ENCODE results near the gene GHR. TPM values are rescaled to one million over a fixed set of nuclear protein-coding genes. Genes with fewer than 3 reads are reported as not detected.

The GHR gene
- total and polyA plus RNA-seq, 2 donors (not counting 3 experiments of a cell fraction or from before 2014, with no cell fraction given), result 0.27 to 0.28 TPM

DNA sequence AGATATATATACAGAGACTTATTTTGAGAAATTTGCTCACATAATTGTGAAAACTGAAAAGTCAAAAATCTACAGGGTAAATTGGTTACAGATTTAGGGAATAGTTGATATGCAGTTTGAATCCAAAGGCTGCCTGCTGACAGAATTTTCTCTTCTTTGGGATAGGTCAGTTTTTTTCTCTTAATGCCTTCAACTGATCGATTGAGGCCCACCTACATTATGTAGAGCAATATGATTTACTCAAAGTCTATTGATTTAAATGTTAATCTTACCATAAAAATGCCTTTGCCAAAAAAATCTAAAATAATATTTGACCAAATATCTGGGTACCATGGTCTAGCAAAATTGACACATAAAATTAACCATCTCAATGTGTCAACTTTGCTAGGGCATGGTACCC, 3.9 kb upstream of the GHR start:
- ChIA-PET CTCF (interaction anchor here (5.2 kb wide), 1 partner anchor 164 kb away, joined by 75 read pairs; no protein-coding TSS in a partner anchor), POLR2A (no interaction called here)
- intact Hi-C loops (cut with micrococcal nuclease) (no loop called here), dilution Hi-C loops (cut with MboI; ENCODE audit: extremely low pct_ligation_motif_present, low sequenced_read_pairs) (no loop called here)
- no peak overlapping the region for H2AFZ ChIP-seq (ENCODE audit: low read depth, low read length)
- no peaks in the 10 kb centered on the region for H4K20me1 ChIP-seq (replicated peaks; ENCODE audit: control insufficient read depth, extremely low read depth, insufficient read depth, low read length)
- H3K9me3 ChIP-seq (replicated peaks; ENCODE audit: control insufficient read depth, insufficient read depth, low read length), result no peaks in the 10 kb centered on the region
- BruUV-seq (replicated peaks), result no TSS peak
- peaks cover 0 to 2% of the 10 kb centered on the region in 2 experiments for H3K27me3 ChIP-seq (ENCODE audit: control insufficient read depth in 2 of 2, insufficient read depth in 2 of 2, low read length in 2 of 2)
- peaks cover 4% of the 10 kb centered on the region for H3K4me1 ChIP-seq (ENCODE audit: control insufficient read depth, extremely low read depth, insufficient read depth, low read length)
- H3K27ac ChIP-seq (ENCODE audit: insufficient read depth, low read depth, low read length), result no peak overlapping the region
- H3K36me3 ChIP-seq (ENCODE audit: control insufficient read depth in 2 of 2, extremely low read depth in 1 of 2, insufficient read depth in 2 of 2, low read length in 2 of 2), result no peaks in the 10 kb centered on the region
- TF ChIP-seq EZH2 (IDR thresholded peaks at IDR 0.05; ENCODE audit: borderline replicate concordance, low read depth, low read length, severe bottlenecking) (no peak), POLR2A (IDR thresholded peaks at IDR 0.05; ENCODE audit: low read depth, low read length) (no peak), JUN (IDR thresholded peaks at IDR 0.05; ENCODE audit: borderline replicate concordance, insufficient read depth, insufficient read length, low read depth) (no peak)
- H3K9ac ChIP-seq (replicated peaks; ENCODE audit: extremely low read depth, insufficient read depth, low read length), result no peak overlapping the region
- H3K9me1 ChIP-seq (replicated peaks; ENCODE audit: control insufficient read depth, extremely low read depth, insufficient read depth, low read length), result no peaks in the 10 kb centered on the region
- H3K4me3 ChIP-seq (replicated peaks in 1 of 3; ENCODE audit: insufficient read depth in 1 of 3, low read depth in 1 of 3, low read length in 3 of 3), result no peak overlapping the region
- FAIRE-seq (no peak), DNase-seq (ENCODE audit: low read depth, low spot score) (no peak)
- no peak overlapping the region for H3K4me2 ChIP-seq (ENCODE audit: insufficient read depth, low read length)
- H3K79me2 ChIP-seq (ENCODE audit: control insufficient read depth, insufficient read depth, low read length), result no peaks in the 10 kb centered on the region

DNA sequence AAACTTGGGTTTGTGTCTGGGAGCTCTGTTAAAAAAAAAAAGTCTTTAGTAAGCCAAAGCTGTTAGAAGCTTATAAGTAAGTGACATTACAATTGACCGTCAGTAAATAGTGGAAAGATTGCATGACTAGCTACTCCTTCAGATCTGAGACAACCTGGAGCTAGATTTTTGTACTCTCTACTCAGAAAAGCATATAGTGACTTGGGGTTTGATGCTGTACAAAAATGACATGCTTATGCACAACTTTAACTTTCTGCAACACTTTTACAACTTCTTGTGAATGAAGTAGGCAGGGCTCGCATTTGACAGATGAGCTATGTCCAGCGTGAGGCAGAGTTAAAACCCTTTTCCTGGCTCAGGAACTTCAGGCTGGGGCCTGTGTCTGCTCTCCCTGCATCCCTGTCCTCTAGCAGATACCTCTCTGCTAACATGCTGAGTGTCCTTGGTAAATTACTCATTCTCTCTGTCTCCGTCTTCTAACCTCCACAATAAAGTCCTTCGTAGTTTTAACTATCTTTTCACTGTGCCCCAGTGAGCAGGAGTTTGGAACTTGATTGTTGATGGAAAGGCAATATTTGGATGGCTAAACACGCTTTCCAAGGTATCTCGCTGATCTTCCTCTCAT, 471 bp upstream of the GHR start:
- intact Hi-C loops (cut with micrococcal nuclease) (loop anchor here (1.0 kb wide), 4 partner anchors 161 to 467 kb away; no protein-coding TSS in a partner anchor), dilution Hi-C loops (cut with MboI; ENCODE audit: extremely low pct_ligation_motif_present, low sequenced_read_pairs) (no loop called here)
- Histone ChIP-seq H3K9me3 (replicated peaks; ENCODE audit: control insufficient read depth, insufficient read depth, low read length) (no peaks in the 10 kb centered on the region), H4K20me1 (replicated peaks; ENCODE audit: control insufficient read depth, extremely low read depth, insufficient read depth, low read length) (no peaks in the 10 kb centered on the region), H3K9me1 (replicated peaks; ENCODE audit: control insufficient read depth, extremely low read depth, insufficient read depth, low read length) (no peaks in the 10 kb centered on the region), H3K36me3 (ENCODE audit: control insufficient read depth in 2 of 2, extremely low read depth in 1 of 2, insufficient read depth in 2 of 2, low read length in 2 of 2) (no peaks in the 10 kb centered on the region), H3K27me3 (ENCODE audit: control insufficient read depth in 2 of 2, insufficient read depth in 2 of 2, low read length in 2 of 2) (peaks cover 12% of the 10 kb centered on the region in 2 experiments), H3K9ac (replicated peaks; ENCODE audit: extremely low read depth, insufficient read depth, low read length) (no peak overlapping the region), H2AFZ (ENCODE audit: low read depth, low read length) (peak overlapping the region; percentile 95), H3K27ac (ENCODE audit: insufficient read depth, low read depth, low read length) (no peak overlapping the region), H3K4me3 (replicated peaks in 1 of 3; ENCODE audit: insufficient read depth in 1 of 3, low read depth in 1 of 3, low read length in 3 of 3) (peak overlapping the region in 1 of 3 experiments; percentile 14), H3K79me2 (ENCODE audit: control insufficient read depth, insufficient read depth, low read length) (no peaks in the 10 kb centered on the region), H3K4me1 (ENCODE audit: control insufficient read depth, extremely low read depth, insufficient read depth, low read length) (peaks cover 4% of the 10 kb centered on the region), H3K4me2 (ENCODE audit: insufficient read depth, low read length) (peak overlapping the region; percentile 82)
- FAIRE-seq, result no peak
- CTCF ChIA-PET, result interaction anchor here (0.6 to 5.2 kb wide), 27 partner anchors 8 to 967 kb away, joined by 3 to 75 read pairs (median 4); partner anchors contain the start of genes FBXO4 and RIMOC1
- TF ChIP-seq MYC (IDR thresholded peaks at IDR 0.05; ENCODE audit: low read depth, low read length) (no peak), POLR2AphosphoS5 (IDR thresholded peaks at IDR 0.05; ENCODE audit: insufficient read depth, low read depth, low read length) (no peak), JUN (IDR thresholded peaks at IDR 0.05; ENCODE audit: borderline replicate concordance, insufficient read depth, insufficient read length, low read depth) (no peak), EZH2 (IDR thresholded peaks at IDR 0.05; ENCODE audit: borderline replicate concordance, low read depth, low read length, severe bottlenecking) (no peak), GATA2 (IDR thresholded peaks at IDR 0.05; ENCODE audit: insufficient read depth, insufficient read length, low read depth, low read length) (no peak), POLR2A (IDR thresholded peaks at IDR 0.05; ENCODE audit: low read depth, low read length) (no peak), FOS (IDR thresholded peaks at IDR 0.05; ENCODE audit: borderline replicate concordance, insufficient read depth, low read length) (no peak)
- TF ChIP-seq, protein P1, sequence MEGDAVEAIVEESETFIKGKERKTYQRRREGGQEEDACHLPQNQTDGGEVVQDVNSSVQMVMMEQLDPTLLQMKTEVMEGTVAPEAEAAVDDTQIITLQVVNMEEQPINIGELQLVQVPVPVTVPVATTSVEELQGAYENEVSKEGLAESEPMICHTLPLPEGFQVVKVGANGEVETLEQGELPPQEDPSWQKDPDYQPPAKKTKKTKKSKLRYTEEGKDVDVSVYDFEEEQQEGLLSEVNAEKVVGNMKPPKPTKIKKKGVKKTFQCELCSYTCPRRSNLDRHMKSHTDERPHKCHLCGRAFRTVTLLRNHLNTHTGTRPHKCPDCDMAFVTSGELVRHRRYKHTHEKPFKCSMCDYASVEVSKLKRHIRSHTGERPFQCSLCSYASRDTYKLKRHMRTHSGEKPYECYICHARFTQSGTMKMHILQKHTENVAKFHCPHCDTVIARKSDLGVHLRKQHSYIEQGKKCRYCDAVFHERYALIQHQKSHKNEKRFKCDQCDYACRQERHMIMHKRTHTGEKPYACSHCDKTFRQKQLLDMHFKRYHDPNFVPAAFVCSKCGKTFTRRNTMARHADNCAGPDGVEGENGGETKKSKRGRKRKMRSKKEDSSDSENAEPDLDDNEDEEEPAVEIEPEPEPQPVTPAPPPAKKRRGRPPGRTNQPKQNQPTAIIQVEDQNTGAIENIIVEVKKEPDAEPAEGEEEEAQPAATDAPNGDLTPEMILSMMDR (IDR thresholded peaks at IDR 0.05; ENCODE audit: extremely low read depth in 1 of 2, insufficient read depth in 1 of 2, low read depth in 1 of 2, low read length in 2 of 2), result no peak
- TF ChIP-seq, protein P2, sequence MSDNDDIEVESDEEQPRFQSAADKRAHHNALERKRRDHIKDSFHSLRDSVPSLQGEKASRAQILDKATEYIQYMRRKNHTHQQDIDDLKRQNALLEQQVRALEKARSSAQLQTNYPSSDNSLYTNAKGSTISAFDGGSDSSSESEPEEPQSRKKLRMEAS (IDR thresholded peaks at IDR 0.05; ENCODE audit: insufficient read depth, insufficient read length), result no peak
- POLR2A ChIA-PET, result no interaction called here
- no TSS peak for BruUV-seq (replicated peaks)
- DNase-seq (ENCODE audit: low read depth, low spot score), result no peak
